CD4-positive, alpha-beta T cell treated with Interleukin-21 for 1 hour (primary cell): Measurements from ENCODE around the gene TTYH2.
"Not testable (repeated sequence)": the region's sequence is repeated elsewhere in the genome, so short reads cannot be mapped to it uniquely, and the experiment has no call there.

Experiments
- DNase-seq: peaks from one replicate; pipeline ENCODE4 v3.0.0-alpha.2; 2020

The TTYH2 gene

GRCh38 chr17:74212913-74213791 lies at the start of gene TTYH2:
Gene TTYH2, plus strand, starts transcription at chr17:74213571. Its CDS starts 17 bp downstream, at chr17:74213588.
- peak; percentile 82 for DNase-seq

GRCh38 chr17:74163836-74164235 lies 49.5 kb upstream of the TTYH2 start:
- DNase-seq: no peak

GRCh38 chr17:74164446-74165045 lies 48.8 kb upstream of the TTYH2 start:
- no peak for DNase-seq

- DNase-seq: no peak
Measured at GRCh38 chr17:74165797-74166365, 47.5 kb upstream of the TTYH2 start.

GRCh38 chr17:74170924-74171323 lies 42.4 kb upstream of the TTYH2 start:
- DNase-seq: no peak

GRCh38 chr17:74172700-74173099 lies 40.7 kb upstream of the TTYH2 start:
- no peak for DNase-seq

- peak; percentile 30 for DNase-seq
Measured at GRCh38 chr17:74176546-74177001, 36.8 kb upstream of the TTYH2 start.

- DNase-seq: no peak
Measured at GRCh38 chr17:74177018-74177450, 36.3 kb upstream of the TTYH2 start.

- DNase-seq: no peak
Measured at GRCh38 chr17:74179576-74179975, 33.8 kb upstream of the TTYH2 start.

GRCh38 chr17:74180336-74180735 lies 33.0 kb upstream of the TTYH2 start:
- DNase-seq: no peak

GRCh38 chr17:74181341-74181740 lies 32.0 kb upstream of the TTYH2 start:
- no peak for DNase-seq

GRCh38 chr17:74182041-74182723 lies 31.2 kb upstream of the TTYH2 start:
- no peak for DNase-seq

GRCh38 chr17:74183411-74183810 lies 30.0 kb upstream of the TTYH2 start:
- no peak for DNase-seq

- DNase-seq: no peak
Measured at GRCh38 chr17:74185571-74186185, 27.7 kb upstream of the TTYH2 start.

GRCh38 chr17:74186498-74186897 lies 26.9 kb upstream of the TTYH2 start:
- DNase-seq: no peak

GRCh38 chr17:74187761-74188160 lies 25.6 kb upstream of the TTYH2 start:
- DNase-seq: no peak

- DNase-seq: not testable (repeated sequence)
Measured at GRCh38 chr17:74188687-74189086, 24.7 kb upstream of the TTYH2 start.

GRCh38 chr17:74190154-74190553 lies 23.2 kb upstream of the TTYH2 start:
- DNase-seq: peak; percentile 47

GRCh38 chr17:74190807-74191406 lies 22.5 kb upstream of the TTYH2 start:
- DNase-seq: no peak

- DNase-seq: no peak
Measured at GRCh38 chr17:74192950-74193781, 20.2 kb upstream of the TTYH2 start.

GRCh38 chr17:74194682-74195081 lies 18.7 kb upstream of the TTYH2 start:
- DNase-seq: no peak
